Endodermal cell (in vitro differentiated cells): ENCODE data around the gene LRSAM1. TPM values are rescaled to one million over a fixed set of nuclear protein-coding genes. Genes with fewer than 3 reads are reported as not detected.

ENCODE experiments used
- DNase-seq: peaks from one replicate; pipeline ENCODE4 v3.0.0-alpha.2; 2017
- H3K27ac ChIP-seq: 2 replicates; pipeline ENCODE4 v1.5.1; 2013; ENCODE audit warnings: mild to moderate bottlenecking, low read depth, low read length, moderate library complexity
- H3K27me3 ChIP-seq: 2 replicates; pipeline ENCODE4 v1.6.1; 2013; ENCODE audit warnings: mild to moderate bottlenecking, low read length, moderate library complexity; ENCODE audit not compliant: insufficient read depth, control insufficient read depth, poor library complexity, severe bottlenecking
- H3K36me3 ChIP-seq: 2 replicates; pipeline ENCODE4 v1.7.0; 2013; ENCODE audit warnings: mild to moderate bottlenecking, low read length, moderate library complexity; ENCODE audit not compliant: control insufficient read depth, insufficient read depth
- H3K4me1 ChIP-seq: one replicate; pipeline ENCODE4 v1.7.0; 2013; ENCODE audit warnings: low read length; ENCODE audit not compliant: control insufficient read depth, insufficient read depth
- H3K4me3 ChIP-seq: 2 replicates; pipeline ENCODE4 v1.5.1; 2013; ENCODE audit warnings: mild to moderate bottlenecking, low read length, moderate library complexity
- H3K9ac ChIP-seq: 2 replicates; pipeline ENCODE4 v1.6.1; 2013; ENCODE audit warnings: mild to moderate bottlenecking, low read length, moderate library complexity; ENCODE audit not compliant: poor library complexity, severe bottlenecking; ENCODE audit errors: extremely low read depth
- H3K9me3 ChIP-seq: 2 replicates; pipeline ENCODE4 v1.6.1; 2013; ENCODE audit warnings: mild to moderate bottlenecking, low read length, moderate library complexity; ENCODE audit not compliant: control insufficient read depth
- H3K27ac Mint-ChIP-seq: 2 replicates; pipeline ENCODE4 v1.8.0; 2020; ENCODE audit warnings: mixed read lengths
- H3K27me3 Mint-ChIP-seq: 2 replicates; pipeline ENCODE4 v1.8.0; 2021; ENCODE audit warnings: mild to moderate bottlenecking, mixed read lengths; ENCODE audit not compliant: insufficient read depth
- H3K36me3 Mint-ChIP-seq: 2 replicates; pipeline ENCODE4 v1.8.0; 2020; ENCODE audit warnings: low read depth, mixed read lengths
- H3K4me1 Mint-ChIP-seq: 2 replicates; pipeline ENCODE4 v1.8.0; 2020; ENCODE audit warnings: mixed read lengths
- H3K4me3 Mint-ChIP-seq: 2 replicates; pipeline ENCODE4 v1.8.0; 2020; ENCODE audit warnings: mild to moderate bottlenecking, moderate library complexity, mixed read lengths
- H3K9me3 Mint-ChIP-seq: 2 replicates; pipeline ENCODE4 v1.8.0; 2020; ENCODE audit warnings: mild to moderate bottlenecking, mixed read lengths
- WGBS, 2 experiments: methylation state at CpG; one replicate each; pipeline versions ENCODE4 v1.1.5 to v1.1.7; 2013; ENCODE audit warnings: missing lambda C conversion rate in 2 of 2, mixed read lengths in 1 of 2; ENCODE audit not compliant: insufficient coverage in 1 of 2, insufficient read length in 1 of 2; 5-methylcytosine and 5-hydroxymethylcytosine counted together
- total RNA-seq, 2 donors: library from RNA; stranded (reverse); fragmentation: NEBNext Ultra II Directional in 1 of 2; extraction: Animal tissue kit (Norgen Biotek cat#: 25700) in 1 of 2; gene quantifications; 2 replicates in 1 of 2; 3 replicates in 1 of 2; pipeline ENCODE4 v1.2.1, GENCODE V29; 2021
- TF ChIP-seq, protein P1 (sequence below): fragments of 200-600 bp; sonication (generic); conservative IDR thresholded peaks from 2 replicates; pipeline ENCODE4 v1.5.0; 2021; ENCODE audit warnings: antibody characterized with exemption, mild to moderate bottlenecking

The LRSAM1 gene
- total RNA-seq, 2 donors from 2014 or later: 18.4 to 19.8 TPM

DNA sequence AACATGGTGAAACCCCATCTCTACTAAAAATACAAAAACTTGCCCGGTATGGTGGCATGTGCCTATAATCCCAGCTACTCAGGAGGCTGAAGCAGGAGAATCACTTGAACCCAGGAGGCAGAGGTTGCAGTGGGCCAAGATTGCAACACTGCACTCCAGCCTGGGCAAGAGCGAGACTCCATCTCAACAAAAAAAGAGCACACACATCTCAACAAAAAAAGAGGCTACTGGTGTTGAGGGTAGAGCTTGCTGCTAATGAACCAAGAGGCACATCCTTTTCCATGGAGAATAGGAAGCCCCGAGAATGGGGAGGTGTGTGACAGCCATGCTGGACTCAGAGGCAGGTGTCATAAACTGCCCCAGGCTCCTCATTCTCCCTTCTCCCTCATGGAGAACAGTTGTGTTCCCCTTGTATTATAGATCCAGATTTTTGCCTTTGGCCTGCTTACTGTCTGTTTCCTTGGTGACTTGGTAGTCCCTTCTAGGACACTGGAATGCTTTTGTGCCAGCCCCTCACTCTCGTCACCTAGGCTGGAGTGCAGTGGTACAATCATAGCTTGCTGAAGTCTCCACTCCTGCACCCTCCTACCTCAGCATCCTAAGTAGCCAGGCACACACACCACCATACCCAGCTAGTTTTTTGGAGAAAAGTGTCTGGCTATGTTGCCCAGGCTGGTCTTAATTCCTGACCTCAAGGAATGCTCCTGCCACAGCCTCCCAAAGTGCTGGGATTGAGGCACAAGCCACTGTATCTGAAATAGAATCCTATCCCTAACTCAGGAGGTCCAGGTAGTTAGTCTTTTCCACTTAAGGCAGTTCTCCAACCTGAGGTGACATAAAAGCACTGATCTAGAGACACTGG, 5.2 kb upstream of the LRSAM1 start:
- Histone ChIP-seq H3K36me3 (peaks cover 63% of the 10 kb centered on the region), H3K27ac (no peak overlapping the region), H3K4me1 (no peaks in the 10 kb centered on the region), H3K9me3 (no peaks in the 10 kb centered on the region), H3K9ac (no peak overlapping the region), H3K4me3 (no peak overlapping the region), H3K27me3 (no peaks in the 10 kb centered on the region)
- Mint-ChIP-seq H3K9me3 (peaks cover 34% of the 10 kb centered on the region), H3K4me3 (no peak overlapping the region), H3K27ac (peak overlapping the region; percentile 35), H3K36me3 (peaks cover 93% of the 10 kb centered on the region), H3K27me3 (no peaks in the 10 kb centered on the region), H3K4me1 (peaks cover 25% of the 10 kb centered on the region)
- TF ChIP-seq, protein P1, sequence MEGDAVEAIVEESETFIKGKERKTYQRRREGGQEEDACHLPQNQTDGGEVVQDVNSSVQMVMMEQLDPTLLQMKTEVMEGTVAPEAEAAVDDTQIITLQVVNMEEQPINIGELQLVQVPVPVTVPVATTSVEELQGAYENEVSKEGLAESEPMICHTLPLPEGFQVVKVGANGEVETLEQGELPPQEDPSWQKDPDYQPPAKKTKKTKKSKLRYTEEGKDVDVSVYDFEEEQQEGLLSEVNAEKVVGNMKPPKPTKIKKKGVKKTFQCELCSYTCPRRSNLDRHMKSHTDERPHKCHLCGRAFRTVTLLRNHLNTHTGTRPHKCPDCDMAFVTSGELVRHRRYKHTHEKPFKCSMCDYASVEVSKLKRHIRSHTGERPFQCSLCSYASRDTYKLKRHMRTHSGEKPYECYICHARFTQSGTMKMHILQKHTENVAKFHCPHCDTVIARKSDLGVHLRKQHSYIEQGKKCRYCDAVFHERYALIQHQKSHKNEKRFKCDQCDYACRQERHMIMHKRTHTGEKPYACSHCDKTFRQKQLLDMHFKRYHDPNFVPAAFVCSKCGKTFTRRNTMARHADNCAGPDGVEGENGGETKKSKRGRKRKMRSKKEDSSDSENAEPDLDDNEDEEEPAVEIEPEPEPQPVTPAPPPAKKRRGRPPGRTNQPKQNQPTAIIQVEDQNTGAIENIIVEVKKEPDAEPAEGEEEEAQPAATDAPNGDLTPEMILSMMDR: no peak
- 81 to 98% methylated on average over 3 to 4 of the region's 4 CpGs for WGBS, 2 experiments
- peak; percentile 51 for DNase-seq

DNA sequence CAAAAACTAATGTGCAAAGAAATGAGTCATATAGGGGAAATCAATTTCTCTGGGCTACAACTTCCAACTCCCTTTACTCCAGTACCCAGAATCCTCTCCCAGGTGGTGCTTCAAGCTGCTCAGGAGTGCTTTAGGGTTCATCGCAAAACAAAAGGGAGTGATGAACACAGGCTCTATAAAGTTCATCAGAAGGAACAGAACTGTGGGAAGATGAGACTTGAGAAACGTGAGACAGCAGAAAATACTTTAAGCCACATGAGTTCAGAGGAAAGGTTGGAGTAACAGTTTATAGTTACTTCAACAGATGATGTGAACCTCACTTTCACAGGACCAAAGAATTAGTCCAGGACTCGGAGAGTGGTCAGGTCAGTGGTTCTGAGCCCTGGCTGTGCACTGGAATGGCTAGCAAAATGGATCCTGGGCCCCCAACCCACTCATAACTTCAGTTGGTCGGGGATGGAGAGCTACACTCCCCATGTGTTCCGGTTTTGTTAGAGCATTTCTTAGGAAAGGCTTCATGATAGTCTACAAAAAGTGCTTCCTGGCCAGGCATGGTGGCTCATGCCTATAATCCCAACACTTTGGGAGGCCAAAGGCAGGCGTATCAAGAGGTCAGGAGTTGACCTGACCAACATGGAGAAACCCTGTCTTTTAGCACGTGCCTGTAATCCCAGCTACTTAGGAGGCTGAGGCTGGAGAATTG, 4.4 kb upstream of the LRSAM1 start:
- Histone ChIP-seq H3K4me1 (no peaks in the 10 kb centered on the region), H3K27ac (no peak overlapping the region), H3K9me3 (no peaks in the 10 kb centered on the region), H3K27me3 (no peaks in the 10 kb centered on the region), H3K36me3 (peaks cover 59% of the 10 kb centered on the region), H3K4me3 (no peak overlapping the region), H3K9ac (no peak overlapping the region)
- Mint-ChIP-seq H3K9me3 (peaks cover 31% of the 10 kb centered on the region), H3K27ac (peak overlapping the region; percentile 95), H3K36me3 (peaks cover 88% of the 10 kb centered on the region), H3K4me1 (peaks cover 25% of the 10 kb centered on the region), H3K4me3 (no peak overlapping the region), H3K27me3 (no peaks in the 10 kb centered on the region)
- DNase-seq: no peak
- TF ChIP-seq, protein P1: no peak
- 91 to 95% methylated on average over 7 of the region's 7 CpGs for WGBS, 2 experiments

DNA sequence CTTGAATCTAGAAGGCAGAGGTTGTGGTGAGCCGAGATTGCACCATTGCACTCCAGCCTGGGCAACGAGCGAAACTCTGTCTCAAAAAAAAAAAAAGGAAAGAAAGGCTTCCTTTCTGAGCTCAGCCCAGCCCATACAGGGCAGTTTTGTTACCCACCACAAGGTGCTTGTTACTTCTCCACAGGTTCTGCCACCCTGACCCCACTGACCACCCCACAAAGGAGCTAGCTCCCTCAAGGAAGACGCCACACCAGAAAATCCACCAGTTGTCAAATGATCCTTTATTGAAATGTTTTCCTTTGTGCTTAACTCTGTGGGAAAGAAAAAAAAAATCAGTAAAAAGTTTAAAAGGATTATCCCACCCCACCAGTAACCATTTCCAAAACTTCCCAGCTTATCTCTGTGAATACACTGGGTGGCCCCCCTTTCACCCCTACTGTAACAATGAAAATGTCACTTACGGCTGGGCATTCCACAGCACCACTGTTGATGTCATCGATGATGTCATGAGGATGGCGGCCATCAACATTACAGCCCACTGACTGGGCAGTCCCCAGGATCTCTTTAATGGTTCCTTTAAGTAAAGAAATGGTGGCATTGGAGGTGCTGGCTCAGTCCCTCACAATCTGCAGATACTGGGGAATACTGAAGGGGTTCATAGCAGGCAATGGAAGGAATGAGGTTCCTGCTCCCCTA, 3.7 kb upstream of the LRSAM1 start:
- peak overlapping the region; percentile 97 for H3K4me3 ChIP-seq
- peaks cover 81% of the 10 kb centered on the region for H3K36me3 Mint-ChIP-seq
- no peaks in the 10 kb centered on the region for H3K27me3 Mint-ChIP-seq

More for the DNA sequence above, 3.7 kb upstream of the LRSAM1 start:
- peak overlapping the region; percentile 21 for H3K27ac ChIP-seq
- Mint-ChIP-seq H3K27ac (peak overlapping the region; percentile 95), H3K9me3 (peaks cover 29% of the 10 kb centered on the region), H3K4me1 (peaks cover 25% of the 10 kb centered on the region), H3K4me3 (peak overlapping the region; percentile 93)
- WGBS, 2 experiments: 94 to 100% methylated on average over 1 to 7 of the region's 7 CpGs
- H3K9ac ChIP-seq: peak overlapping the region; percentile 99
- H3K27me3 ChIP-seq: no peaks in the 10 kb centered on the region
- H3K4me1 ChIP-seq: no peaks in the 10 kb centered on the region
- peaks cover 57% of the 10 kb centered on the region for H3K36me3 ChIP-seq
- peak; percentile 50 for DNase-seq
- no peaks in the 10 kb centered on the region for H3K9me3 ChIP-seq
- TF ChIP-seq, protein P1: peak; percentile 50
